ENCODE data around the gene RPL6.
"Not testable (repeated sequence)": the region's sequence is repeated elsewhere in the genome, so short reads cannot be mapped to it uniquely, and the experiment has no call there.

DNA sequence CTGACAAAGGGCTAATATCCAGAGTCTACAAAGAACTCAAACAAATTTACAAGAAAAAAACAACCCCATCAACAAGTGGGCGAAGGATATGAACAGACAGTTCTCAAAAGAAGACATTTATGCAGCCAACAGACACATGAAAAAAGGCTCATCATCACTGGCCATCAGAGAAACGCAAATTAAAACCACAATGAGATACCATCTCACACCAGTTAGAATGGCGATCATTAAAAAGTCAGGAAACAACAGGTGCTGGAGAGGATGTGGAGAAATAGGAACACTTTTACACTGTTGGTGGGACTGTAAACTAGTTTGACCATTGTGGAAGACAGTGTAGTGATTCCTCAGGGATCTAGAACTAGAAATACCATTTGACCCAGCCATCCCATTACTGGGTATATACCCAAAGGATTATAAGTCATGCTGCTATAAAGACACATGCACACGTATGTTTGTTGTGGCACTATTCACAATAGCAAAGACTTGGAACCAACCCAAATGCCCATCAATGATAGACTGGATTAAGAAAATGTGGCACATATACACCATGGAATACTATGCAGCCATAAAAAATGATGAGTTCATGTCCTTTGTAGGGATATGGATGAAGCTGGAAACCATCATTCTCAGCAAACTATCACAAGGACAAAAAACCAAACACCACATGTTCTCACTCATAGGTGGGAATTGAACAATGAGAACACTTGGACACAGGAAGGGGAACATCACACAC, 19.3 kb downstream of the RPL6 start:
- TF ChIP-seq CTCF, POLR2A (IDR thresholded peaks at IDR 0.05): not testable (repeated sequence)
